Endothelial cell (in vitro differentiated cells): ENCODE data around the gene LIPG. TPM values are rescaled to one million over a fixed set of nuclear protein-coding genes. Genes with fewer than 3 reads are reported as not detected.

Source experiments
- total RNA-seq: library from RNA; stranded (reverse); fragmentation: NEBNext Ultra II Directional; extraction: Animal tissue kit (Norgen Biotek cat#: 25700); gene quantifications from one replicate; pipeline ENCODE4 v1.2.1, GENCODE V29; 2021; ENCODE audit not compliant: unreplicated experiment

LIPG gene
- total RNA-seq, 1 donor from 2014 or later: 19.6 TPM

Other genes starting within 250 kb of the LIPG start
- 73.6 TPM for gene DYM, start 101.4 kb upstream of the LIPG start, total RNA-seq
- gene C18orf32, start 74.8 kb upstream of the LIPG start, total RNA-seq: 33.2 TPM
- gene RPL17, start 69.6 kb upstream of the LIPG start, total RNA-seq: 2,115 TPM